HG03196 (cell line): ENCODE data around the gene CCDC50.

Experiments
- ATAC-seq: cut with Tn5 transposase; IDR thresholded peaks from one replicate; pipeline ENCODE4 v1.9.1; 2021; ENCODE audit not compliant: unreplicated experiment

The CCDC50 gene

GRCh38 chr3:191415566-191415965 lies 86.4 kb downstream of the CCDC50 start:
- ATAC-seq = no peak

DNA sequence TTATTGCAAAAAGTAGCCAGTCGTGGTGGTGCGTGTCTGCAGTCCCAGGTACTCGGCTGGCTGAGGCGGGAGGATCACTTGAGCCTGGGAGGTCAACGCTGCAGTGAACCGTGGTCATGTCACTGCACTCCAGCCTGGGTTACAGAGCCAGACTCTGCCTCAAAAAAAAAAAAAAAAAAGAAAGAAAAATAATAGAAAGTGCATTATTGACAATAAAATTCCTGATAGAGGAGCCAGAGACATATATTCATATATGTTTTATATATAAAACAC lies 88.2 kb downstream of the CCDC50 start:
- no peak for ATAC-seq

GRCh38 chr3:191420771-191421170 lies 91.6 kb downstream of the CCDC50 start:
- no peak for ATAC-seq

GRCh38 chr3:191424881-191425280 lies 95.7 kb downstream of the CCDC50 start:
- no peak for ATAC-seq

DNA sequence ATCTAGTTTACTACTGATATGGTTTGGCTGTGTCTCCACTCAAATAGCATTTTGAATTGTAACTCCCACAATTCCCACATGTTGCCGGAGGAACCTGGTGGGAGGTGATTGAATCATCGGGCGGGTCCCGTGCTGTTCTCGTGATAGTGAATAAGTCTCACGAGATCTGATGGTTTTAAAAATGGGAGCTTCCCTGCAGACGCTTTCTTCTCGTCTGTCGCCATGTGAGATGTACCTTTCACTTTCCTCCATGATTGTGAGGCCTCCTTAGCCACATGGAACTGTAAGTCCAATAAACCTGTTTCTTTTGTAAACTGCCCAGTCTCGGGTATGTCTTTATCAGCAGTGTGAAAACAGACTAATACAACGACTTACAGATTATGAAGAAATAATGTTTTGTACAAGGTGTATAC lies 96.1 kb downstream of the CCDC50 start:
- no peak for ATAC-seq

DNA sequence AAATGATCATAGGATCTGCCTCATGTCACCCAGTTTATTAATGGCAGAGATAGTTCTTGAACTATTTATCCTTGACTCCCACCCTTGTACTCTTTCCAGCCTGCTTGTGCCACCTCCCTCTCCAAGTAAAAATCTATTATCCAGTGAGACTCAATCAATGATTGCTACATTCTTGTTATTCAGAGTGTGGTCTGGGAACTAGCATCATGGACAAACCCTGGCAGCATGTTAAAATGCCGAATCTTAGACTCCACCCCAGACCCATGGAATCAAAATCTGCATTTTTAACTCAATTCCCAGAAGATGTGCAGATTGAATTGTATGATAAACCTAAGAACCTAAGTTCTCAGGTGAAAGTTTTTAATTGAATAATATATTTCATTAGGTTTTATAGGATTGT lies 97.1 kb downstream of the CCDC50 start:
- no peak for ATAC-seq

GRCh38 chr3:191428177-191428576 lies 99.0 kb downstream of the CCDC50 start:
- ATAC-seq = no peak

DNA sequence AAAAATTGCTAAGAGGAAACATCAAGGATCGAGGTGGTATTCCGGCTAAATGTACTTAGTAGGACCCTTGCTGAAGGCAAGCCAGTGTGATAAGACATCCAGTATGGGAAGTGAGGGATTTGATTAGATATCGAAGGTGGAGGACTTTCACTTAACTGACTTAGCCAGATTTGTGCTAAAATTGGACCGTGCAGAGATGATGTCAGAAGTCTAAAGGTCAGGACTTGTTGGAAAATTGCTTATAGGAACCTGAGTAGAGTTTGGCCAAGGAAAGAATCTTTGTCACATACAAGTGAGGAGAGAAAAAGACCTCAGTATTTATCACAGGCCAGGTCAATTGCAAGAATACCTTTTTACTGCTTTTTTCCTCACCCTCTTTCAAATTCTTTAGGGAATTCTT lies 100.9 kb downstream of the CCDC50 start:
- ATAC-seq = no peak

DNA sequence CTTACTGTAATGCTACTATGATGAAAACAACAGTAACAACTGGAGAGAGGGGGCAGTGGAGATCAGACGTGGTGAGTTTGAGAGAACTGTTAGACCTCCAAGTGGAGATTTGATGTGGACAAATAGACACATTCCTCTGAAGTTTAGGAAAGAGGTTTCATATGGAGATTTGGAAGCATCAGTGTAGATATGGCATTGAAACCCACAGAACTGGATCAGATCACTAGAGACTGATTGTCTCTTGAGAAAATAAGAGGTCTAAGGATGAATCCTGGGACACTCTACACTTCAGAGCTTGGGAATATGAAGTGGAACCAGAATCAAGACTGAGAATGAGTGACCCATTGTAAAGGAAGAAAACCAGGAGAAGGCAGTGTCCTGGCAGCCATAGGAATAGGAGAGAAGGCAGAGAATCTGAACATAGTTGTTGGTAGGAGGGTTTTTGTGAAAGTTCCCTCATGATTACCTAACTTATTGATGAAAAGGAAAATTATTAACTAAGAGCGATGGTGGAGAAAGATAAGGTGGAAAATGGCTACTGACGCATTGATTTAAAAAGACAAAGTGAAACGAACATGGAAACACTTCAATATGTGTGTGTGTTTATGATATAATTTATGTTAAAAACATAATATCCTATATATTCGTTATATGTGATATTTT lies 102.1 kb downstream of the CCDC50 start:
- no peak for ATAC-seq

GRCh38 chr3:191432162-191432561 lies 103.0 kb downstream of the CCDC50 start:
- no peak for ATAC-seq

DNA sequence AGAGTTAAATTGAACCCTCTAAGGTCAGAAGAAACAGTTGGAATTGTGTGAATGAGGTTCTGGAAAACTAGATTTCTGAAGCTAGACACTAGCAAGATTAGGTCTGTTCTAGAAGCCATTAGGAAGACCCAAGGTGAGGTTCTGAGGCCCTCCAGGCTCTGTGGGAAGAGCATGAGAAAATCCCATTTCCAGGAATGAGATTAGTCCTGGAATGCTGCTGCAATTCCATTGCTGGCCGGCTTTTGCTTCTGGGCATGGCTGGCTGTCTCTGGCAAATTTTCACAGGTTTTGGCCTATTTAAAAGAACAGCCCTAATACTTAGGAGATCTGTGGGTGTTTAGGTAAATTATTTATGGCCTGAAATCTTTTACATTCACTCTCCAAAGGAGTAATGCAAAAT lies 104.8 kb downstream of the CCDC50 start:
- ATAC-seq = no peak

GRCh38 chr3:191435981-191436380 lies 106.8 kb downstream of the CCDC50 start:
- no peak for ATAC-seq

DNA sequence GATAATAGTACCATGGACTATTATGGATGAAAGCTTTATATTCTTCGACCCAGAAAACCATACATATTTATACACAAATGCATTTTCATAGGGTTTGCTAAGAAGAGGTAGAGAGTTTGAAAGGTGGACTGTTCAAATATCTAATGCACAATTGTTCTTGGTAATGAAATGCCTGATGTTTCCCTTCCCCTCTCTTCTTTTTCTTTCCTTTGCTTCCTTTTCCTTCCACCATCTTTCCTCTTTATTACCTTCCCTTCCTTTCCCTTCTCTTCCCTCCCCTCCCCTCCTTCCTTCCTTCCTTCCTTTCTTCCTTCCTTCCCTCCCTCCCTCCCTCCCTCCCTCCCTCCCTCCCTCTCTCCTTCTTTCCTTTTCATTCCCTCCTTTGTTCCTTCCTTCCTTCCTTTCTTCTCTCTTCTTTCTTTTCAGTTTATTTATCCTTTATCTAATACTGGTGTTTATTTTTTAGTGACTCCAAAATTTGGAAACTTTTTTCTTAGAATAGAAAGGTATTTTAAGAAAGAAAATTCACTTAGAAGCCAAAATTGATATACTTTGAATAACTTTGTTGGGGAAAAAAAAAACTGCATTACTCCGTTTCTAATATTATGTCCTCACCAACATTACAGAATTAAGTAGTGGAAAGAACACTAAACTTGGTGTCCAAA lies 109.1 kb downstream of the CCDC50 start:
- no peak for ATAC-seq

GRCh38 chr3:191440532-191440931 lies 111.3 kb downstream of the CCDC50 start:
- ATAC-seq = no peak

- no peak for ATAC-seq
Measured at GRCh38 chr3:191441687-191442086, 112.5 kb downstream of the CCDC50 start.

- no peak for ATAC-seq
Measured at GRCh38 chr3:191444569-191444968, 115.4 kb downstream of the CCDC50 start.
